GM21619 (cell line): Measurements from ENCODE around the gene WDR54.
"Not testable (repeated sequence)": the region's sequence is repeated elsewhere in the genome, so short reads cannot be mapped to it uniquely, and the experiment has no call there.

Experiments used
- ATAC-seq: cut with Tn5 transposase; IDR thresholded peaks from one replicate; pipeline ENCODE4 v1.9.1; 2021; ENCODE audit not compliant: unreplicated experiment

Gene WDR54

DNA sequence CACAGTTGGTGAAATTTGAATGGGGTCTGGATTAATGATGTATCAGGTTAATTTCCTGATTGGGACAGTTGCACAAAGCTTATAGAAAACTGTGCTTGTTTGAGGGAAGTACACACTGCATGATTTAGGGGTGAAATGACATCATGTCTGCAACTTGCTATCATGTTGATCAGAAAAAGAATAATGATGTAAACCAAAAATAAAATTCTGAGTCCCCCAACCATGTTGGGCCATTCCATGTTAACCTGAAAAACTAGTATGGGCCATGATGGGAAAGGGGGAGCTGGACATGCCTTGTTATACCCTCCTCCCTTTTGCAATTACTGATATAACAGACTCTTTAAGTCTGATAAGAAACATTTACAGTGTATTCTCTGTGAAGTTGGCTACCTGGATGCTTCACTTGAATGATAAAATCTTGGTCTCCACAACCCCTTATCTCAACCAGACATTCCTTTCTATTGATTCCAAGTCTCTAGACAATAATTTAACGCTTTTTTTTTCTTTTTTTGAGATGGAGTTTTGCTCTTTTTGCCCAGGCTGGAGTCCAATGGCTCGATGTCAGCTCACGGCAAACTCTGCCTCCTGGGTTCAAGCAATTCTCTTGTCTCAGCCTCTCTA, 29.1 kb downstream of the WDR54 start:
- ATAC-seq: no peak

GRCh38 chr2:74454654-74455511, 33.4 kb downstream of the WDR54 start, which contains the start of gene INO80B:
INO80B (plus strand) TSS chr2:74455087; CDS start chr2:74455117, 30 bp downstream.
- peak; percentile 42 for ATAC-seq

DNA sequence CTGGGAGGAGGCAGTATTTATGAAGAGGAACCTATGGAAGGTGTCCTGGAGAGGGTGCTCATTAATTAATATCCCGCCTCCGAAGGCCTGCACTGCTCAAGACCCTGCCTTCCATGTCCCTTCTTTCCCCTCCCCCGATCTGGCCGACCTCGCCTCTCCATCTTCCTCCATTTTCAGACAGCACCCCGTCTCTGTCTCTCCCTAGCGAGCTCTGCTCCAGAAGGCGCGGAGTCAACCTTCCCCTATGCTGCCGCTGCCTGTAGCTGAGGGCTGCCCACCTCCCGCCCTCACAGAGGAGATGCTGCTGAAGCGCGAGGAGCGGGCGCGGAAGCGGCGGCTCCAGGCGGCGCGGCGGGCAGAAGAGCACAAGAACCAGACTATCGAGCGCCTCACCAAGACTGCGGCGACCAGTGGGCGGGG, 35.6 kb downstream of the WDR54 start:
- no peak for ATAC-seq

GRCh38 chr2:74457549-74458131, 36.1 kb downstream of the WDR54 start:
- peak; percentile 30 for ATAC-seq

GRCh38 chr2:74458132-74458937, 36.8 kb downstream of the WDR54 start, which contains the start of gene WBP1:
WBP1 (plus strand) TSS chr2:74458438; CDS start chr2:74458603, 165 bp downstream.
- ATAC-seq: peak; percentile 76

GRCh38 chr2:74458938-74459363, 37.4 kb downstream of the WDR54 start:
- no peak for ATAC-seq

DNA sequence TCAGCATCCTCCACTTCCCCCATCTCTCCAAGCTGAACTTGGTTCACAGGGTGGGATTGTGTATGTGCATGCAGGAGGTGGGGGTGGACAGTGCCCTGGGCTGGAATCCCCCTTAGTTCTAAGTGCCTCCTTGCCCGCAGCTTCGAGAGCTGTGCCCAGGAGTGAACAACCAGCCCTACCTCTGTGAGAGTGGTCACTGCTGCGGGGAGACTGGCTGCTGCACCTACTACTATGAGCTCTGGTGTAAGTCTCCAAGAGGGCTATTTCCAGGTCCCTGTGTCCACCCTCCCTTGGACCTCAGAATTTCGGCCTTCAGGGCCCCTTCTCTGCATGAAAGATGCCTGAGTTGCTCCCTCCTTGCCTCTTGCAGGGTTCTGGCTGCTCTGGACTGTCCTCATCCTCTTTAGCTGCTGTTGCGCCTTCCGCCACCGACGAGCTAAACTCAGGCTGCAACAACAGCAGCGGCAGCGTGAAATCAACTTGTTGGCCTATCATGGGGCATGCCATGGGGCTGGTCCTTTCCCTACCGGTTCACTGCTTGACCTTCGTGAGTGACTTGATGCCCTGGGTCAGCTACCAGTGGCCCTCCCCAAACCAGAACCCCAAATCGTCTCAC, 38.1 kb downstream of the WDR54 start:
- ATAC-seq: not testable (repeated sequence)

DNA sequence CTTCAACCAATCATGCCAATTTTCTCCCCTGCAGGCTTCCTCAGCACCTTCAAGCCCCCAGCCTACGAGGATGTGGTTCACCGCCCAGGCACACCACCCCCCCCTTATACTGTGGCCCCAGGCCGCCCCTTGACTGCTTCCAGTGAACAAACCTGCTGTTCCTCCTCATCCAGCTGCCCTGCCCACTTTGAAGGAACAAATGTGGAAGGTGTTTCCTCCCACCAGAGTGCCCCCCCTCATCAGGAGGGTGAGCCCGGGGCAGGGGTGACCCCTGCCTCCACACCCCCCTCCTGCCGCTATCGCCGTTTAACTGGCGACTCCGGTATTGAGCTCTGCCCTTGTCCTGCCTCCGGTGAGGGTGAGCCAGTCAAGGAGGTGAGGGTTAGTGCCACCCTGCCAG, 38.7 kb downstream of the WDR54 start:
- not testable (repeated sequence) for ATAC-seq

DNA sequence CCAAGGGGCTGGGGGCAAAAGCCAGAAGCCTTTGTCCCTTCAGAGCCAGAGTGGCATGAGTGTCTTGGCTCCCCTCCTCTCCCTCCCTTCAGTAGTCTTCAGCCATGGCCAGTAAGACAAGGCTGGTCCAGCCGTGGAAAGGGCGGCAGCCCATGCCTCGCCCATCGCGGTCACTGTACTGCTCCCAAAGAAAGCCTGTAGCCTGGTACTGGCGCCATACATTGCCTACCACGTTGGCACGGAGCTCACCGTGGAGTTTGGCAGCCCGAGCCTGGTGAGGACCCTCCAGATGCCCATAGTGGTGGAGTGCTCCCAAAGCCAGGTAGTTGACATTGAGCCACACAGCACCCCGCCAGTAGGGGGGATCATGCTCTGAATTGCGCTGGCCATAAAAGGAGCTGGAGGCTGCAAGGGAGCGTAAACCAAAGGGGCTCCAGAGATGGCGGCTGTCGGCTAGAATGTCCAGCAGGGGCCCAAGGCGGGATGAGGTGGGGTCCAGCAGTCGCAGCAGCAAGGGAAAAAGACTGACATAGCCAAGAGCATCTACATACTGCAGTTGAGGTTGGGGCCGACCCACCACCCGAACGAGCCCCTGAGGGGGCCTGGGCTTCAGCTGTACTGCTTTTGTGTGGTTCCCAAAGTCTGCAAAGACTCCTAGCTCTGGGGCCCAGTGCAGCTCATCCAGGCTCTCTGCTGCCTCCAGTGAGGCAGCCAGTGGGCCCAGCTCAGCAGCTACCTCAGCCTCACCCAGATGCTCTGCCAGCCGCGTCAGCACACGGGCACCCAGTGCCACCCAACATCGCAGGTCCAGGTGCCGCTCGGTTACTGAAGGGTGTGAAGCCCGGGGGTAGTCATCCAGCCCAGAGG, 39.9 kb downstream of the WDR54 start:
- no peak for ATAC-seq

DNA sequence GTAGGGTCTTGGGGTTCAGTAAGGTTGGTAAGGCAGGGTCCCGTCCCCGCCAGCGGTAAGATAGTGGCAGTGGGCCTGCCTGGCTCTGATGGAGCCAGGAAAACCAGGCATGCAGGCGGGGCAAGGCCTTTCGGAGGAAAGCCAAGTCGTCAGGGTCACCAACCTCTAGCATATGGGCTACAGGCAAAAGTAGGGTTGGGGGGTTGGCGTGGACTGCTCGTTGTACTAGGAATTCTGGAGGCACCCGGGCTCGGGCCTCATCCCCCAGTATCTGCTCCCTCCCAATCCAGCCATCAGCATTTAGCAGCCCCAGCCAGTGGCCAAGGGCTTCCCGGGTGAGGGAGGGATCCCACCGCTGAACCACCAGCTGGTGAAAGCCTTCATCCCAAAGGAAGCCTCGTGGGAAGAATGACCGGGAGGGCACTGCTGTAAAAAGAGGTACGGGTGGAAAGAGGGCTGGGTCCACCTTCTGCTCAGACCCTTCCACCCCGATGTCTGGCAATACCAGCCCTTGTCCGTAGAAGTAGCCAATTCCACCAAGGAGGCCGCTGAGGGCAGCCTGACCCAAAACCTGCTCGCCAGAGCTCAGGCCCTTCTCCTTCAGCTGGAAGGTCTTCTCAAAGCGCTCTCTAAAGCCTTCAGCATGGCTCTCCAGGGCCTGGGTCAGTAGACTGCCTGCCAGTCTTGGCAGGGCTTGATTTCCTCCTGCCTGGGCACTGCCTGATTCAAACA, 40.7 kb downstream of the WDR54 start:
- no peak for ATAC-seq

GRCh38 chr2:74462786-74463105, 41.2 kb downstream of the WDR54 start:
- no peak for ATAC-seq

DNA sequence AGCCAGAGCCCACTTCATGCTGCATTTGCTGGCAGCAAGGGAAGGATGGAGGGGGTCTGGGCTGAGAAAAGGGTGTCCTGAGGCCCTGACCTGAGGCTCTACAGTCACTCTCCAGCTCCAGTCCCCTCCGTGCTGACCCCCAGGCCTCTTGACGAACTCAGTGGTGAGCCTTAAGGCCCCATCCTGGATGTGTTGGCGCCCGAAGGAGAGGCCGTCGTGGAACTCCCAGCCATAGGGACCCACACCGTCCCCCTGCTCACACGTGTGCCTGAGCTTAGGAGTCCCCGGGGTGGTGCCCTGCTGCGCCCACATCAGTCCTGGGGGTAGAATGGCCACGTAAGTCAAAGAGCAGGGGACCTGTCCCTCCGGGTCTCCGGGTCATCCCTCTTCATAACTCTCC, 42.9 kb downstream of the WDR54 start:
- no peak for ATAC-seq

- not testable (repeated sequence) for ATAC-seq
Observed at GRCh38 chr2:74470742-74471141, 49.2 kb downstream of the WDR54 start.

- ATAC-seq: no peak
Observed at GRCh38 chr2:74471332-74472065, 50.0 kb downstream of the WDR54 start.

GRCh38 chr2:74472086-74472944, 50.8 kb downstream of the WDR54 start, which contains the start of gene MRPL53:
MRPL53 (minus strand) TSS chr2:74472680; CDS start chr2:74472660, 20 bp downstream.
- ATAC-seq: peak; percentile 81

- ATAC-seq: no peak
Observed at GRCh38 chr2:74472945-74473258, 51.4 kb downstream of the WDR54 start.

- ATAC-seq: no peak
Observed at GRCh38 chr2:74474481-74474880, 53.0 kb downstream of the WDR54 start.
